Tibial nerve (tissue), 4 donors: ENCODE measurements around the gene GSTM1. TPM values are rescaled to one million over a fixed set of nuclear protein-coding genes. Genes with fewer than 3 reads are reported as not detected.
A peak's percentile ranks its signal among the peaks of the same experiment; 100 is the strongest.
"Not testable (repeated sequence)": the region's sequence is repeated elsewhere in the genome, so short reads cannot be mapped to it uniquely, and the experiment has no call there.

ENCODE experiments used
- DNase-seq, 2 donors: peaks; one replicate each; pipeline ENCODE4 v3.0.0-alpha.2; 2019; ENCODE audit warnings: low spot score in 2 of 2
- H3K27ac ChIP-seq, 4 donors: fragments of 200-600 bp; sonication (generic) in 3 of 4; one replicate each; pipeline ENCODE4 v1.5.1; 2017 to 2019; ENCODE audit warnings: mild to moderate bottlenecking in 1 of 4
- H3K27me3 ChIP-seq, 2 donors: fragments of 200-600 bp; sonication (generic) in 1 of 2; one replicate each; pipeline versions ENCODE4 v1.5.1 to v1.6.0; 2017 to 2019
- H3K36me3 ChIP-seq, 3 donors: fragments of 200-600 bp; sonication (generic); one replicate each; pipeline ENCODE4 v1.5.1; 2018 to 2019
- H3K4me1 ChIP-seq, 4 donors: fragments of 200-600 bp; sonication (generic) in 3 of 4; one replicate each; pipeline ENCODE4 v1.5.1; 2017 to 2019
- H3K4me3 ChIP-seq, 4 donors: fragments of 200-600 bp; sonication (generic) in 3 of 4; one replicate each; pipeline ENCODE4 v1.5.1; 2017 to 2019; ENCODE audit warnings: mild to moderate bottlenecking in 1 of 4, moderate library complexity in 1 of 4
- H3K9me3 ChIP-seq, 4 donors: fragments of 200-600 bp; sonication (generic) in 3 of 4; one replicate each; pipeline ENCODE4 v1.5.1; 2017 to 2019
- CTCF ChIP-seq, 5 experiments: fragments of 200-600 bp in 3 of 5; fragments of 450-650 bp in 2 of 5; sonication (generic) in 3 of 5; IDR thresholded peaks; one replicate each; pipeline ENCODE4 v1.5.1; 2016 to 2019; ENCODE audit warnings: antibody characterized with exemption in 5 of 5, mild to moderate bottlenecking in 3 of 5, moderate library complexity in 2 of 5
- EP300 ChIP-seq, 2 donors: sonication (generic); formaldehyde crosslinking; IDR thresholded peaks; one replicate each; pipeline ENCODE4 v1.6.1; 2017; ENCODE audit warnings: antibody characterized with exemption in 2 of 2, mild to moderate bottlenecking in 1 of 2
- POLR2A ChIP-seq, 2 donors: fragments of 450-650 bp; IDR thresholded peaks; one replicate each; pipeline ENCODE4 v1.6.1; 2017; ENCODE audit warnings: antibody characterized with exemption in 2 of 2, mild to moderate bottlenecking in 2 of 2, moderate library complexity in 2 of 2
- WGBS, 2 donors: methylation state at CpG; one replicate each; pipeline ENCODE4 v1.1.5; 2018; 5-methylcytosine and 5-hydroxymethylcytosine counted together
- total RNA-seq, 4 donors: library from RNA; depleted of rRNA; stranded (reverse); fragments of >200 nt; gene quantifications; one replicate each; pipeline ENCODE4 v1.1.0, GENCODE V29; 2016

GSTM1 gene
- total RNA-seq, 4 donors from 2014 or later = 14.1 TPM; not detected in 3

- Histone ChIP-seq H3K9me3 (no peaks in the 10 kb centered on the region), H3K36me3 (peaks cover 0 to 43% (median 0%) of the 10 kb centered on the region in 3 donors), H3K27me3 (no peaks in the 10 kb centered on the region), H3K4me1 (peaks cover 0 to 16% (median 5%) of the 10 kb centered on the region in 4 donors), H3K27ac (no peak overlapping the region), H3K4me3 (no peak overlapping the region)
- WGBS, 2 donors = 81 to 82% methylated on average over 5 of the region's 5 CpGs
- DNase-seq = no peak
- TF ChIP-seq EP300 (IDR thresholded peaks at IDR 0.05) (no peak), POLR2A (IDR thresholded peaks at IDR 0.05) (no peak), CTCF (IDR thresholded peaks at IDR 0.05) (no peak)
Observed at GRCh38 chr1:109659997-109660690, 27.5 kb upstream of the GSTM1 start.

GRCh38 chr1:109660691-109661026, 27.0 kb upstream of the GSTM1 start:
- peaks cover 0 to 11% (median 2%) of the 10 kb centered on the region in 4 donors for H3K4me1 ChIP-seq
- H3K27ac ChIP-seq, H3K9me3 ChIP-seq, H3K4me3 ChIP-seq, DNase-seq, H3K27me3 ChIP-seq: not testable (repeated sequence)
- H3K36me3 ChIP-seq = peaks cover 0 to 43% (median 0%) of the 10 kb centered on the region in 3 donors
- 61 to 75% methylated on average over 4 of the region's 4 CpGs for WGBS, 2 donors

GRCh38 chr1:109661391-109661790, 26.2 kb upstream of the GSTM1 start:
- 81 to 84% methylated on average over 2 of the region's 2 CpGs for WGBS, 2 donors
- no peak for TF ChIP-seq CTCF (IDR thresholded peaks at IDR 0.05)
- TF ChIP-seq EP300 (IDR thresholded peaks at IDR 0.05) = no peak
- no peak for TF ChIP-seq POLR2A (IDR thresholded peaks at IDR 0.05)
- no peaks in the 10 kb centered on the region for H3K9me3 ChIP-seq
- no peaks in the 10 kb centered on the region for H3K27me3 ChIP-seq
- no peak for DNase-seq
- H3K4me3 ChIP-seq = no peak overlapping the region
- peaks cover 0 to 11% (median 2%) of the 10 kb centered on the region in 4 donors for H3K4me1 ChIP-seq
- peaks cover 0 to 43% (median 0%) of the 10 kb centered on the region in 3 donors for H3K36me3 ChIP-seq
- H3K27ac ChIP-seq = no peak overlapping the region

GRCh38 chr1:109664671-109665070, 22.9 kb upstream of the GSTM1 start:
- 88 to 96% methylated on average over 1 of the region's 1 CpG for WGBS, 2 donors
- Histone ChIP-seq H3K27me3 (no peaks in the 10 kb centered on the region), H3K27ac (no peak overlapping the region), H3K4me3 (no peak overlapping the region), H3K36me3 (peaks cover 0 to 19% (median 0%) of the 10 kb centered on the region in 3 donors), H3K4me1 (peaks cover 0 to 11% (median 3%) of the 10 kb centered on the region in 4 donors), H3K9me3 (no peaks in the 10 kb centered on the region)
- TF ChIP-seq EP300 (IDR thresholded peaks at IDR 0.05) (no peak), CTCF (IDR thresholded peaks at IDR 0.05) (no peak), POLR2A (IDR thresholded peaks at IDR 0.05) (no peak)
- no peak for DNase-seq

GRCh38 chr1:109667452-109668122, 20.0 kb upstream of the GSTM1 start, which contains the start of gene GSTM2:
GSTM2 (plus strand) TSS chr1:109668057; CDS start chr1:109668116, 59 bp downstream.
- Histone ChIP-seq H3K4me3 (peak within 1 kb of the TSS; percentile 46 to 75 (median 66)), H3K9me3 (no peaks in the 10 kb centered on the region), H3K36me3 (peaks cover 0 to 16% (median 0%) of the 10 kb centered on the region in 3 donors), H3K4me1 (peaks cover 0 to 11% (median 3%) of the 10 kb centered on the region in 4 donors), H3K27me3 (no peaks in the 10 kb centered on the region), H3K27ac (peak within 1 kb of the TSS; percentile 46 to 84 (median 70))
- peak; percentile 87 to 88 for DNase-seq
- peak; percentile 34 to 66 for TF ChIP-seq EP300 (IDR thresholded peaks at IDR 0.05)
- no peak for TF ChIP-seq CTCF (IDR thresholded peaks at IDR 0.05)
- TF ChIP-seq POLR2A (IDR thresholded peaks at IDR 0.05) = peak in 1 of 2 donors; percentile 60
- 7 to 11% methylated on average over 16 to 22 of the region's 22 CpGs for WGBS, 2 donors
